ENCODE results near the gene PIK3CA. TPM values are rescaled to one million over a fixed set of nuclear protein-coding genes. Genes with fewer than 3 reads are reported as not detected.

The PIK3CA gene
- total and polyA plus RNA-seq, 4 donors, result 4.5 to 42.9 (median 16.0) TPM

DNA sequence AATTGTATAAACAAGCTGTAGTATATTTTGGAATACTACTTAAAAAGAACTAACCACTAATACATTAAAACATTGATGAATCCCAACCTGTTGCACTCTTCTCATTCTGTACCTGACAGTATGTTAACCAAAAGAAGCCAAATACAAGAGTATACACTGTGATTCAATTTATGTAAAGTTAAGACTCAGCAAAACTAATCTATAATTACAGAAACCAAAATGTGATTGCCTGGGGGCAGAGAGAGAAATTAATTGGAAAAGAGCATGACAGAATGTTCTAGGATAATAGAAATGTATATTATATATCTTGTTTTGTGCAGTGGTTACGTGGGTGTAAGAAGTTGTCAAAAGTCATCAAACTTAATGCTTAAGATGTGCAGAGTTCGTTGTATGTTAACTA lies 31.1 kb downstream of the PIK3CA start:
- ATAC-seq (ENCODE audit: insufficient read depth, low FRiP score), result no peak
- peaks cover 3 to 25% (median 12%) of the 10 kb centered on the region in 5 donors for H3K4me1 ChIP-seq (ENCODE audit: control insufficient read depth in 5 of 5, insufficient read depth in 5 of 5, low read length in 5 of 5)

DNA sequence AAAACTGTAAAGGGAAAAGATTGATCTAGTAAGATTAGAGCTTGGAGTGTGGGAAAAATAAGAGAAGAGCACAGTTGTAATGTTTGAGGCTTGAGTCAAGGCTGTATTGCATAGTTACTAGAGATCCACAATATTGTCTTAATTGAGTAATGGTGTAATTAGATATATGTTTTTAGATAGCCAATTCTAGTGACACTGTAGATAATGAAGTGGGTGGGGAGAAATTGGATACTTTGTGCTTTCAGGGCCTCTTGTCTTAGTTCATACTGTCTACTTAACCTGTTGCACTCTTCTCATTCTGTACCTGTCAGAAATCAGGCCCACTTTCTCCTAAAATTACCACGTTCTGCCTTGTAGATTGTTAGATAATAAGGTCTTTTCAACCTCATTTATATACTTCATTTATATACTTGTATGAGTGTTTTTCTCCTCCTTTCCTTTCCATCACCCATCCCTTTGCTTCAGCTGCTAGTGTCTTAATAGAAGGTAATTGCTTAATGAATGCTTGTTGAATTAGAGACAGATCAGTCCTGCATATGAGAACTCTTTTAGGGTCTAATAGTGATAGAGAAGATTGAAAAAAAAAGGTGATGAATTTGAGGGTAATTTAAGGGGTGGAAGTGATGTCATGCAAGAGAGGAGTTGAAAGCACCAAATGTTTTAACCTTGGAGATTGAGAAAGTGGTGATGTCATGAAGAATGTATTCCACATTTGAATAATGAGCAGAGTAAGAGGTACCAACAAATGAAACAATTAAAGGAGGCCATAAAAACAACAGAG lies 32.0 kb downstream of the PIK3CA start:
- Histone ChIP-seq H3K4me1 (ENCODE audit: control insufficient read depth in 5 of 5, insufficient read depth in 5 of 5, low read length in 5 of 5) (peaks cover 2 to 29% (median 12%) of the 10 kb centered on the region in 5 donors), H3K9ac (ENCODE audit: insufficient read depth in 1 of 2, low read length in 2 of 2) (no peak overlapping the region), H3K36me3 (ENCODE audit: control insufficient read depth in 4 of 4, insufficient read depth in 4 of 4, low read length in 4 of 4) (no peaks in the 10 kb centered on the region), H3K27me3 (ENCODE audit: control insufficient read depth in 3 of 3, insufficient read depth in 3 of 3, low read length in 2 of 3) (no peaks in the 10 kb centered on the region), H3K9me3 (ENCODE audit: control insufficient read depth in 4 of 4, insufficient read depth in 3 of 4, low read length in 3 of 4) (no peaks in the 10 kb centered on the region), H3K27ac (ENCODE audit: low read depth in 1 of 2, low read length in 1 of 2) (peak overlapping the region in 1 of 2 donors; percentile 60), H3K4me3 (no peak overlapping the region)
- whole genome bisulfite sequencing, 2 donors, result 69 to 73% methylated on average over 1 of the region's 1 CpG
- ATAC-seq (ENCODE audit: insufficient read depth, low FRiP score) (no peak), DNase-seq (no peak)
- TF ChIP-seq CTCF (IDR thresholded peaks at IDR 0.05; ENCODE audit: control extremely low read depth, extremely low read depth), result no peak

More for the DNA sequence above, 31.1 kb downstream of the PIK3CA start:
- 88 to 92% methylated on average over 2 of the region's 2 CpGs for WGBS, 2 donors
- H3K27me3 ChIP-seq (ENCODE audit: control insufficient read depth in 3 of 3, insufficient read depth in 3 of 3, low read length in 2 of 3), result no peaks in the 10 kb centered on the region
- no peaks in the 10 kb centered on the region for H3K36me3 ChIP-seq (ENCODE audit: control insufficient read depth in 4 of 4, insufficient read depth in 4 of 4, low read length in 4 of 4)
- H3K27ac ChIP-seq (ENCODE audit: low read depth in 1 of 2, low read length in 1 of 2), result no peak overlapping the region
- H3K9me3 ChIP-seq (ENCODE audit: control insufficient read depth in 4 of 4, insufficient read depth in 3 of 4, low read length in 3 of 4), result no peaks in the 10 kb centered on the region
- H3K4me3 ChIP-seq, result no peak overlapping the region
- DNase-seq, result no peak
- no peak overlapping the region for H3K9ac ChIP-seq (ENCODE audit: insufficient read depth in 1 of 2, low read length in 2 of 2)
- no peak for TF ChIP-seq CTCF (IDR thresholded peaks at IDR 0.05; ENCODE audit: control extremely low read depth, extremely low read depth)

GRCh38 chr3:179181021-179181472 lies 32.9 kb downstream of the PIK3CA start:
- no peak for TF ChIP-seq CTCF (IDR thresholded peaks at IDR 0.05; ENCODE audit: control extremely low read depth, extremely low read depth)
- Histone ChIP-seq H3K4me1 (ENCODE audit: control insufficient read depth in 5 of 5, insufficient read depth in 5 of 5, low read length in 5 of 5) (peaks cover 0 to 34% (median 12%) of the 10 kb centered on the region in 5 donors), H3K36me3 (ENCODE audit: control insufficient read depth in 4 of 4, insufficient read depth in 4 of 4, low read length in 4 of 4) (no peaks in the 10 kb centered on the region), H3K9me3 (ENCODE audit: control insufficient read depth in 4 of 4, insufficient read depth in 3 of 4, low read length in 3 of 4) (no peaks in the 10 kb centered on the region), H3K4me3 (no peak overlapping the region), H3K9ac (ENCODE audit: insufficient read depth in 1 of 2, low read length in 2 of 2) (no peak overlapping the region), H3K27ac (ENCODE audit: low read depth in 1 of 2, low read length in 1 of 2) (peak overlapping the region in 1 of 2 donors; percentile 45), H3K27me3 (ENCODE audit: control insufficient read depth in 3 of 3, insufficient read depth in 3 of 3, low read length in 2 of 3) (no peaks in the 10 kb centered on the region)
- ATAC-seq (ENCODE audit: insufficient read depth, low FRiP score) (peak; percentile 44), DNase-seq (peak in 1 of 3 donors; percentile 16)
- WGBS, 2 donors, result 33 to 54% methylated on average over 1 of the region's 1 CpG

All from lung (tissue), 12 donors.